Endothelial cell of umbilical vein (primary cell): ENCODE measurements around the gene ARHGEF11. TPM values are rescaled to one million over a fixed set of nuclear protein-coding genes. Genes with fewer than 3 reads are reported as not detected.

Source experiments
- BruUV-seq: library from RNA; stranded (reverse); fragments of 400-500 nt; replicated peaks from 2 replicates; lab custom pipeline; 2021; lab: Mats Ljungman, UMichigan
- CTCF ChIA-PET: fragments of 300-600, 350-600 bp; sonication (Branson Sonifier 250); formaldehyde crosslinking; loops from one replicate; lab custom pipeline; 2021; ENCODE audit warnings: antibody characterized with exemption, inconsistent platforms; lab: Charles Lee
- POLR2A ChIA-PET: fragments of 300-600, 350-600 bp; sonication (Branson Sonifier 250); formaldehyde crosslinking; loops from one replicate; lab custom pipeline; 2021; ENCODE audit warnings: antibody characterized with exemption, inconsistent platforms; lab: Charles Lee
- DNase-seq: peaks from one replicate; pipeline ENCODE4 v3.0.0-alpha.2; 2011; ENCODE audit warnings: low read depth, low spot score
- FAIRE-seq: peaks from 2 replicates; lab custom pipeline; 2011; peaks lifted over from hg19 to GRCh38; lab: Jason Lieb, UNC
- H2AFZ ChIP-seq: 2 replicates; pipeline ENCODE4 v1.6.0; 2012; ENCODE audit warnings: low read depth, low read length, control low read depth, inconsistent platforms
- H3K27ac ChIP-seq: 2 replicates; pipeline ENCODE4 v1.5.1; 2011; ENCODE audit warnings: low read depth, mild to moderate bottlenecking, control low read depth, low read length, moderate library complexity; ENCODE audit not compliant: insufficient read depth
- H3K27me3 ChIP-seq, 2 experiments: 2 replicates each; pipeline versions ENCODE4 v1.6.0 to v1.6.1; 2011; ENCODE audit warnings: low read length in 2 of 2, mixed read lengths in 1 of 2; ENCODE audit not compliant: control insufficient read depth in 2 of 2, insufficient read depth in 2 of 2
- H3K36me3 ChIP-seq, 2 experiments: 2 replicates in 1 of 2; 3 replicates in 1 of 2; pipeline ENCODE4 v1.5.1; 2011; ENCODE audit warnings: low read length in 2 of 2, mild to moderate bottlenecking in 1 of 2, moderate library complexity in 1 of 2; ENCODE audit not compliant: control insufficient read depth in 2 of 2, insufficient read depth in 2 of 2; ENCODE audit errors: extremely low read depth in 1 of 2
- H3K4me1 ChIP-seq: 3 replicates; pipeline ENCODE4 v1.5.1; 2011; ENCODE audit warnings: mild to moderate bottlenecking, low read length; ENCODE audit not compliant: control insufficient read depth, insufficient read depth; ENCODE audit errors: extremely low read depth
- H3K4me2 ChIP-seq: 2 replicates; pipeline ENCODE4 v1.6.1; 2011; ENCODE audit warnings: low read length, control low read depth, mixed read lengths; ENCODE audit not compliant: insufficient read depth
- H3K4me3 ChIP-seq, 3 experiments: fragments of 200-600 bp in 1 of 3; sonication (generic), shearing (Covaris generic) in 1 of 3; replicated peaks in 1 of 3; 2 replicates each; pipeline ENCODE4 v1.5.1; 2011 to 2016; ENCODE audit warnings: control low read depth in 3 of 3, low read length in 3 of 3, mild to moderate bottlenecking in 2 of 3, inconsistent platforms in 1 of 3, low read depth in 1 of 3, moderate library complexity in 1 of 3; ENCODE audit not compliant: insufficient read depth in 1 of 3
- H3K79me2 ChIP-seq: 2 replicates; pipeline ENCODE4 v1.6.0; 2012; ENCODE audit warnings: low read length, inconsistent platforms; ENCODE audit not compliant: control insufficient read depth, insufficient read depth
- H3K9ac ChIP-seq: replicated peaks from 2 replicates; pipeline ENCODE3; 2011; ENCODE audit warnings: low read length, control low read depth; ENCODE audit not compliant: insufficient read depth; ENCODE audit errors: extremely low read depth
- H3K9me1 ChIP-seq: replicated peaks from 3 replicates; pipeline ENCODE4 v1.6.0; 2011; ENCODE audit warnings: mild to moderate bottlenecking, low read length; ENCODE audit not compliant: control insufficient read depth, insufficient read depth; ENCODE audit errors: extremely low read depth
- H3K9me3 ChIP-seq: replicated peaks from 2 replicates; pipeline ENCODE4 v1.5.1; 2012; ENCODE audit warnings: low read length, inconsistent platforms; ENCODE audit not compliant: control insufficient read depth, insufficient read depth
- H4K20me1 ChIP-seq: replicated peaks from 2 replicates; pipeline ENCODE3; 2011; ENCODE audit warnings: mild to moderate bottlenecking, low read length; ENCODE audit not compliant: control insufficient read depth, insufficient read depth; ENCODE audit errors: extremely low read depth
- CTCF ChIP-seq, 2 donors: IDR thresholded peaks; 1 replicate in 1 of 2; 2 replicates in 1 of 2; pipeline ENCODE4 v1.5.1; 2011; ENCODE audit warnings: low read length in 2 of 2, mild to moderate bottlenecking in 2 of 2, moderate library complexity in 2 of 2, control low read depth in 1 of 2, inconsistent platforms in 1 of 2, low read depth in 1 of 2; ENCODE audit not compliant: insufficient read depth in 1 of 2; ENCODE audit errors: extremely low read depth in 1 of 2
- EZH2 ChIP-seq: IDR thresholded peaks from 2 replicates; pipeline ENCODE4 v1.6.1; 2012; ENCODE audit warnings: borderline replicate concordance, low read depth, mild to moderate bottlenecking, moderate library complexity, low read length, inconsistent platforms; ENCODE audit not compliant: severe bottlenecking
- FOS ChIP-seq: IDR thresholded peaks from 2 replicates; pipeline ENCODE4 v1.6.1; 2011; ENCODE audit warnings: mild to moderate bottlenecking, low read length, moderate library complexity, borderline replicate concordance; ENCODE audit not compliant: insufficient read depth
- GATA2 ChIP-seq: IDR thresholded peaks from 2 replicates; pipeline ENCODE4 v1.7.0; 2011; ENCODE audit warnings: low read depth, mild to moderate bottlenecking, moderate library complexity, mixed read lengths, low read length; ENCODE audit not compliant: insufficient read length, insufficient read depth
- JUN ChIP-seq: IDR thresholded peaks from 2 replicates; pipeline ENCODE4 v1.6.1; 2011; ENCODE audit warnings: borderline replicate concordance, low read depth; ENCODE audit not compliant: insufficient read length, insufficient read depth
- MAX ChIP-seq: IDR thresholded peaks from 2 replicates; pipeline ENCODE4 v1.6.1; 2011; ENCODE audit not compliant: insufficient read depth, insufficient read length
- MYC ChIP-seq: IDR thresholded peaks from one replicate; pipeline ENCODE4 v1.6.1; 2011; ENCODE audit warnings: mild to moderate bottlenecking, low read depth, low read length
- POLR2A ChIP-seq: IDR thresholded peaks from 2 replicates; pipeline ENCODE4 v1.6.1; 2012; ENCODE audit warnings: low read depth, mild to moderate bottlenecking, control low read depth, low read length
- POLR2AphosphoS5 ChIP-seq: IDR thresholded peaks from 2 replicates; pipeline ENCODE4 v1.6.1; 2012; ENCODE audit warnings: low read depth, mild to moderate bottlenecking, control low read depth, low read length, moderate library complexity; ENCODE audit not compliant: insufficient read depth
- dilution Hi-C: fragments of 300-500 bp; cut with MboI; formaldehyde crosslinking; loops from one replicate; pipeline ENCODE4 v1.15.0; 2019; ENCODE audit warnings: low sequenced_read_pairs; ENCODE audit not compliant: extremely low pct_ligation_motif_present
- intact Hi-C: fragments of 100-400 bp; cut with micrococcal nuclease; formaldehyde crosslinking; loops from one replicate; pipeline ENCODE4 v1.10.0; 2022
- polyA plus RNA-seq, 4 experiments: library from polyadenylated mRNA; depleted of rRNA in 3 of 4; stranded (reverse) in 3 of 4; unstranded in 1 of 4; fragments of >200 nt; gene quantifications; 2 replicates each; pipeline versions ENCODE4 v1.2.1 to v1.2.3, GENCODE V29; 2011 to 2012; ENCODE audit warnings: missing spikeins in 1 of 4
- total RNA-seq: library from RNA; stranded (reverse); gene quantifications from 2 replicates; pipeline ENCODE4 v1.2.3, GENCODE V29; 2021

The ARHGEF11 gene
- total and polyA plus RNA-seq, 2 donors (not counting 3 experiments of a cell fraction or from before 2014, with no cell fraction given) = 18.2 to 28.0 TPM

GRCh38 chr1:156908955-156909354 is 136.6 kb downstream of the ARHGEF11 start:
- ChIA-PET POLR2A (no interaction called here), CTCF (interaction anchor here (0.9 to 3.1 kb wide), 5 partner anchors 11 to 20 kb away, joined by 3 to 20 read pairs (median 8); partner anchors contain the start of genes LRRC71 and PEAR1)
- H3K27me3 ChIP-seq = no peaks in the 10 kb centered on the region
- H3K36me3 ChIP-seq = peaks cover 19 to 65% of the 10 kb centered on the region in 2 experiments
- no peaks in the 10 kb centered on the region for H4K20me1 ChIP-seq
- peaks cover 53% of the 10 kb centered on the region for H3K79me2 ChIP-seq
- H2AFZ ChIP-seq = no peak overlapping the region
- dilution Hi-C loops (no loop called here), intact Hi-C loops (no loop called here)
- no peak overlapping the region for H3K4me3 ChIP-seq
- H3K4me1 ChIP-seq = peaks cover 34% of the 10 kb centered on the region
- no peak overlapping the region for H3K27ac ChIP-seq
- BruUV-seq = no TSS peak
- no peak for TF ChIP-seq MYC
- no peak for TF ChIP-seq MAX
- no peak for TF ChIP-seq JUN
- TF ChIP-seq FOS = no peak
- no peak for TF ChIP-seq POLR2AphosphoS5
- no peak for TF ChIP-seq CTCF (IDR thresholded peaks at IDR 0.05; ENCODE audit: extremely low read depth in 1 of 2, insufficient read depth in 1 of 2, low read depth in 1 of 2, low read length in 2 of 2)
- TF ChIP-seq EZH2 = no peak
- no peak for TF ChIP-seq POLR2A
- TF ChIP-seq GATA2 = no peak
- no peaks in the 10 kb centered on the region for H3K9me1 ChIP-seq
- no peak overlapping the region for H3K4me2 ChIP-seq
- no peaks in the 10 kb centered on the region for H3K9me3 ChIP-seq
- no peak overlapping the region for H3K9ac ChIP-seq
- DNase-seq = no peak
- no peak for FAIRE-seq
